Loucy (cell line): Measurements from ENCODE around the gene SERPINA5.

Experiments used
- H2AFZ ChIP-seq: fragments of 200-600 bp; sonication (generic); 2 replicates; pipeline ENCODE4 v1.6.0; 2016; ENCODE audit warnings: antibody characterized with exemption, mild to moderate bottlenecking, low read length, moderate library complexity
- H3F3A ChIP-seq: fragments of 200-600 bp; 2 replicates; pipeline ENCODE4 v1.6.0; 2016; ENCODE audit warnings: antibody characterized with exemption, low read depth, mild to moderate bottlenecking
- H3K27me3 ChIP-seq: fragments of 200-600 bp; sonication (generic); 2 replicates; pipeline ENCODE4 v1.6.1; 2014; ENCODE audit warnings: low read length, mild to moderate bottlenecking; ENCODE audit not compliant: insufficient read depth, poor library complexity, severe bottlenecking
- H3K36me3 ChIP-seq: fragments of 200-600 bp; sonication (generic); 2 replicates; pipeline ENCODE4 v1.6.1; 2016; ENCODE audit warnings: low read length; ENCODE audit not compliant: insufficient read depth
- H3K4me1 ChIP-seq: fragments of 200-600 bp; sonication (generic); 2 replicates; pipeline ENCODE4 v1.5.1; 2014; ENCODE audit warnings: low read length, mild to moderate bottlenecking; ENCODE audit not compliant: insufficient read depth, poor library complexity, severe bottlenecking
- H3K4me2 ChIP-seq: fragments of 200-600 bp; sonication (generic); 2 replicates; pipeline ENCODE4 v1.6.0; 2014; ENCODE audit warnings: antibody characterized with exemption, low read length, low read depth, mild to moderate bottlenecking; ENCODE audit not compliant: poor library complexity, severe bottlenecking
- H3K4me3 ChIP-seq: fragments of 200-600 bp; sonication (generic); 2 replicates; pipeline ENCODE4 v1.5.1; 2014; ENCODE audit warnings: low read length, mild to moderate bottlenecking, mixed read lengths; ENCODE audit not compliant: poor library complexity, severe bottlenecking
- H3K79me2 ChIP-seq: fragments of 200-600 bp; sonication (generic); 2 replicates; pipeline ENCODE4 v1.6.1; 2014; ENCODE audit warnings: low read length; ENCODE audit not compliant: insufficient read depth
- H3K9ac ChIP-seq: fragments of 200-600 bp; sonication (generic); 2 replicates; pipeline ENCODE4 v1.6.0; 2014; ENCODE audit warnings: mild to moderate bottlenecking, low read depth, low read length, moderate library complexity; ENCODE audit not compliant: poor library complexity, severe bottlenecking
- H3K9me2 ChIP-seq: fragments of 200-600 bp; sonication (generic); replicated peaks from 2 replicates; pipeline ENCODE4 v1.6.1; 2016; ENCODE audit warnings: low read depth, low read length, mixed read lengths
- H3K9me3 ChIP-seq: fragments of 200-600 bp; sonication (generic); 2 replicates; pipeline ENCODE4 v1.6.1; 2014; ENCODE audit warnings: mild to moderate bottlenecking, antibody characterized with exemption, low read length, low read depth; ENCODE audit not compliant: insufficient read depth
- H4K20me1 ChIP-seq: fragments of 200-600 bp; sonication (generic); 2 replicates; pipeline ENCODE4 v1.6.0; 2014; ENCODE audit warnings: antibody characterized with exemption, low read length, mild to moderate bottlenecking; ENCODE audit not compliant: insufficient read depth, poor library complexity, severe bottlenecking
- CTCF ChIP-seq: fragments of 200-600 bp; sonication (generic); conservative IDR thresholded peaks from 2 replicates; pipeline ENCODE4 v1.5.1; 2014; ENCODE audit warnings: mild to moderate bottlenecking, antibody characterized with exemption, low read length
- EZH2phosphoT487 ChIP-seq: fragments of 200-600 bp; IDR thresholded peaks from 2 replicates; pipeline ENCODE4 v1.6.1; 2018; ENCODE audit warnings: antibody characterized with exemption, mild to moderate bottlenecking, moderate library complexity, borderline replicate concordance

SERPINA5 gene

DNA sequence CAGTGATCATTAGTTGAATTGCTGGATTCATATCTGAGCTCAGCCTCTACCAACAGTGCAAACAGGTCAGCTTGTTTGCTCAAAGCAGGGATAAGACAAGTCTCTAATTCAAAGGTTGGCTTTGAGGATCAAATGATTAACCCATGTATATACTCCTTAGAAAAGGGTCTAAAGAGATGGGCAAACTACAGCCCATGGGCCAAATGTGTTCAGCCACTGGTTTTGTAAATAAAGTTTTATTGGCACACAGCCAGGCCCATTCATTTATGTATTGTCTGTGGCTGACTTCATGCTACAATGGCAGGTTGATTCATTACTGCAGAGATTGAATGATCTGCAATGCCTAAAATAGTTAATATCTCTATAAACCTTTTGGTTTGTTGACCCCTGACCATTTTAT lies 16.8 kb upstream of the SERPINA5 start:
- TF ChIP-seq CTCF (no peak), EZH2phosphoT487 (no peak)

GRCh38 chr14:94568186-94568585 lies 13.0 kb upstream of the SERPINA5 start:
- Histone ChIP-seq H3K27me3 (no peaks in the 10 kb centered on the region), H3K36me3 (no peaks in the 10 kb centered on the region), H3K4me1 (no peaks in the 10 kb centered on the region), H3F3A (no peaks in the 10 kb centered on the region), H3K9ac (no peak overlapping the region), H2AFZ (no peak overlapping the region), H3K9me2 (no peaks in the 10 kb centered on the region), H3K9me3 (peaks cover 4% of the 10 kb centered on the region; the same call in 1 of the 2 replicates), H3K4me2 (no peak overlapping the region), H3K79me2 (no peaks in the 10 kb centered on the region), H4K20me1 (no peaks in the 10 kb centered on the region), H3K4me3 (no peak overlapping the region)
- no peak for TF ChIP-seq EZH2phosphoT487
- TF ChIP-seq CTCF = no peak

More for the DNA sequence above, 16.8 kb upstream of the SERPINA5 start:
- Histone ChIP-seq H3K9me2 (no peaks in the 10 kb centered on the region), H3K4me2 (no peak overlapping the region), H3K9me3 (peaks cover 4% of the 10 kb centered on the region; the same call in 1 of the 2 replicates), H3K27me3 (no peaks in the 10 kb centered on the region), H3K79me2 (no peaks in the 10 kb centered on the region), H3K9ac (no peak overlapping the region), H3F3A (no peaks in the 10 kb centered on the region), H2AFZ (no peak overlapping the region), H3K4me3 (no peak overlapping the region), H4K20me1 (no peaks in the 10 kb centered on the region), H3K36me3 (no peaks in the 10 kb centered on the region), H3K4me1 (no peaks in the 10 kb centered on the region)

DNA sequence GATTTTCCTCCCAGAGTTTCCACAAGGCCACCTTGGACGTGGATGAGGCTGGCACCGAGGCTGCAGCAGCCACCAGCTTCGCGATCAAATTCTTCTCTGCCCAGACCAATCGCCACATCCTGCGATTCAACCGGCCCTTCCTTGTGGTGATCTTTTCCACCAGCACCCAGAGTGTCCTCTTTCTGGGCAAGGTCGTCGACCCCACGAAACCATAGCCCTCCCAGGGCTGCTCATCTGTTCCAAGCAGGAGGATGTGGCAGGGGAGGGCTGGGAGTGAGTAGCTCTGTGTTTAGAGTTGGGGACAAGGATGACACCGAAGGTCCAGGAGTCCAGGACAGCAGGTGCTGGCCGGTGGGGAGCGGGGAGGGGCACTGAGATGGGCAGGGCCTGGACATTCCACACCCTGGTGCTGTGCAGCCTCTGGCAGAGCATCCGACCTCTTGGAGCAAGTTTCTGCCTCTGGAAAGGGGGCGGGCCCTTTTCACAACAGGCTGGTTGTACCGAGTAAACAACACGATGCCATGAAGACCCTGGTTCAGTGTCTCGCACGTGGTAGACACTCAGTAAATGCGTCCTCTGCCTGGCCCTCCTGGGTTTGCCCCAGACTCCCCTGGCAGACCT lies 11.7 kb upstream of the SERPINA5 start:
- no peak overlapping the region for H3K9ac ChIP-seq
- H3K4me1 ChIP-seq = no peaks in the 10 kb centered on the region
- no peaks in the 10 kb centered on the region for H3F3A ChIP-seq
- H3K36me3 ChIP-seq = no peaks in the 10 kb centered on the region
- H3K79me2 ChIP-seq = no peaks in the 10 kb centered on the region
- TF ChIP-seq EZH2phosphoT487 (no peak), CTCF (no peak)
- H3K4me3 ChIP-seq = no peak overlapping the region
- no peak overlapping the region for H2AFZ ChIP-seq
- no peaks in the 10 kb centered on the region for H4K20me1 ChIP-seq
- peaks cover 4% of the 10 kb centered on the region; the same call in 1 of the 2 replicates for H3K9me3 ChIP-seq
- H3K4me2 ChIP-seq = no peak overlapping the region
- H3K27me3 ChIP-seq = no peaks in the 10 kb centered on the region
- no peaks in the 10 kb centered on the region for H3K9me2 ChIP-seq
